ENCODE measurements around the gene LRRC4C.

The LRRC4C gene

GRCh38 chr11:40219401-40219800 lies 1240.1 kb downstream of the LRRC4C start:
- H3F3A ChIP-seq (ENCODE audit: insufficient read depth, low read length) = no peaks in the 10 kb centered on the region
- no peaks in the 10 kb centered on the region for H4K20me1 ChIP-seq (ENCODE audit: insufficient read depth, low read length)
- H3K79me2 ChIP-seq (ENCODE audit: insufficient read depth, low read length) = no peaks in the 10 kb centered on the region
- no peaks in the 10 kb centered on the region for H3K9me2 ChIP-seq (ENCODE audit: low read depth, low read length)
- no peak overlapping the region for H3K4me3 ChIP-seq (ENCODE audit: low read depth, low read length, poor library complexity, severe bottlenecking)
- H3K9me3 ChIP-seq (ENCODE audit: low read length) = no peaks in the 10 kb centered on the region
- H3K27me3 ChIP-seq (ENCODE audit: insufficient read depth, low read length) = no peaks in the 10 kb centered on the region
- no peak overlapping the region for H2AFZ ChIP-seq (ENCODE audit: low read length)
- H3K4me2 ChIP-seq (ENCODE audit: low read length) = no peak overlapping the region
- TF ChIP-seq EZH2 (IDR thresholded peaks at IDR 0.05; ENCODE audit: borderline replicate concordance, low read length) (no peak), CTCF (IDR thresholded peaks at IDR 0.05; ENCODE audit: low read length) (no peak)
- H3K9ac ChIP-seq (ENCODE audit: low read length) = no peak overlapping the region
- no peaks in the 10 kb centered on the region for H3K4me1 ChIP-seq (ENCODE audit: insufficient read depth, low read length, severe bottlenecking)
- no peak overlapping the region for H3K27ac ChIP-seq (ENCODE audit: low read depth, low read length, poor library complexity, severe bottlenecking)
- no peaks in the 10 kb centered on the region for H3K36me3 ChIP-seq (ENCODE audit: insufficient read depth, low read length)

GRCh38 chr11:40215556-40215955 lies 1243.9 kb downstream of the LRRC4C start:
- no peak overlapping the region for H3K4me3 ChIP-seq (ENCODE audit: low read depth, low read length, poor library complexity, severe bottlenecking)
- no peaks in the 10 kb centered on the region for H3K79me2 ChIP-seq (ENCODE audit: insufficient read depth, low read length)
- TF ChIP-seq EZH2 (IDR thresholded peaks at IDR 0.05; ENCODE audit: borderline replicate concordance, low read length) (no peak), CTCF (IDR thresholded peaks at IDR 0.05; ENCODE audit: low read length) (no peak)
- H4K20me1 ChIP-seq (ENCODE audit: insufficient read depth, low read length) = no peaks in the 10 kb centered on the region
- H3K9me3 ChIP-seq (ENCODE audit: low read length) = no peaks in the 10 kb centered on the region
- H3K4me1 ChIP-seq (ENCODE audit: insufficient read depth, low read length, severe bottlenecking) = no peaks in the 10 kb centered on the region
- H3F3A ChIP-seq (ENCODE audit: insufficient read depth, low read length) = no peaks in the 10 kb centered on the region
- H3K4me2 ChIP-seq (ENCODE audit: low read length) = no peak overlapping the region
- no peak overlapping the region for H3K9ac ChIP-seq (ENCODE audit: low read length)
- no peaks in the 10 kb centered on the region for H3K9me2 ChIP-seq (ENCODE audit: low read depth, low read length)
- no peaks in the 10 kb centered on the region for H3K27me3 ChIP-seq (ENCODE audit: insufficient read depth, low read length)
- no peaks in the 10 kb centered on the region for H3K36me3 ChIP-seq (ENCODE audit: insufficient read depth, low read length)
- no peak overlapping the region for H3K27ac ChIP-seq (ENCODE audit: low read depth, low read length, poor library complexity, severe bottlenecking)
- no peak overlapping the region for H2AFZ ChIP-seq (ENCODE audit: low read length)

- H3K36me3 ChIP-seq (ENCODE audit: insufficient read depth, low read length) = no peaks in the 10 kb centered on the region
- H3K4me2 ChIP-seq (ENCODE audit: low read length) = no peak overlapping the region
- H3K9ac ChIP-seq (ENCODE audit: low read length) = no peak overlapping the region
- no peaks in the 10 kb centered on the region for H3F3A ChIP-seq (ENCODE audit: insufficient read depth, low read length)
- H3K9me2 ChIP-seq (ENCODE audit: low read depth, low read length) = no peaks in the 10 kb centered on the region
- TF ChIP-seq EZH2 (IDR thresholded peaks at IDR 0.05; ENCODE audit: borderline replicate concordance, low read length) (no peak), CTCF (IDR thresholded peaks at IDR 0.05; ENCODE audit: low read length) (no peak)
- H2AFZ ChIP-seq (ENCODE audit: low read length) = no peak overlapping the region
- H3K4me1 ChIP-seq (ENCODE audit: insufficient read depth, low read length, severe bottlenecking) = no peaks in the 10 kb centered on the region
- H3K79me2 ChIP-seq (ENCODE audit: insufficient read depth, low read length) = no peaks in the 10 kb centered on the region
- no peaks in the 10 kb centered on the region for H4K20me1 ChIP-seq (ENCODE audit: insufficient read depth, low read length)
- no peaks in the 10 kb centered on the region for H3K27me3 ChIP-seq (ENCODE audit: insufficient read depth, low read length)
- no peaks in the 10 kb centered on the region for H3K9me3 ChIP-seq (ENCODE audit: low read length)
- no peak overlapping the region for H3K4me3 ChIP-seq (ENCODE audit: low read depth, low read length, poor library complexity, severe bottlenecking)
- no peak overlapping the region for H3K27ac ChIP-seq (ENCODE audit: low read depth, low read length, poor library complexity, severe bottlenecking)
These were observed 1252.0 kb downstream of the LRRC4C start for GRCh38 chr11:40207416-40207815.

Measured in OCI-LY1 (cell line).